HUES6 (cell line): ENCODE measurements around the gene C2.
"Not testable (repeated sequence)": the region's sequence is repeated elsewhere in the genome, so short reads cannot be mapped to it uniquely, and the experiment has no call there.

Source experiments
- H3K27ac ChIP-seq: 2 replicates; pipeline ENCODE4 v1.7.0; 2013; ENCODE audit warnings: low read depth, mild to moderate bottlenecking, low read length, inconsistent platforms
- H3K27me3 ChIP-seq: 2 replicates; pipeline ENCODE4 v1.6.1; 2013; ENCODE audit warnings: low read length; ENCODE audit not compliant: control insufficient read depth, insufficient read depth
- H3K36me3 ChIP-seq: 2 replicates; pipeline ENCODE4 v1.6.1; 2013; ENCODE audit warnings: low read length; ENCODE audit not compliant: control insufficient read depth, insufficient read depth
- H3K4me1 ChIP-seq: 2 replicates; pipeline ENCODE4 v1.6.1; 2013; ENCODE audit warnings: low read length; ENCODE audit not compliant: control insufficient read depth, insufficient read depth
- H3K4me3 ChIP-seq: 2 replicates; pipeline ENCODE4 v1.5.1; 2013; ENCODE audit warnings: low read depth, low read length
- H3K9ac ChIP-seq: one replicate; pipeline ENCODE4 v1.6.1; 2013; ENCODE audit warnings: mild to moderate bottlenecking, low read length
- H3K9me3 ChIP-seq: 2 replicates; pipeline ENCODE4 v1.6.1; 2013; ENCODE audit warnings: low read depth, low read length; ENCODE audit not compliant: control insufficient read depth, insufficient read depth

Gene C2

DNA sequence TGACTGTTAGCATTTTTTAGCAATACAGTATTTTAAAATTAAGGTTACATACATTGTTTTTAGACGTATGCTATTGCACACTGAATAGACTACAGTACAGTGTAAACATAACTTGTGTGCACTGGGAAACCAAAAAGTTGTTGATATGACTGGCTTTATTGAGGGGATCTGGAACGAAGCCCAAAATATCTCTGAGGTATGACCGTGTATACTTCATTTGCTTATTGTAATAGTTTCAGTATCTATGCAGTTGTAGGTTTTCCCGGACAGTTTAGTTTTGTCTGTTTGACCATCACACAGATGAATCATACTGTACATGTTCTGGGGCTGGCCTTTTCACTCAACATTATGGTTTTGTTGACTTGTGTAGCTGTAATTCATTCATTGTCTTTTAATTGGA lies 18.7 kb upstream of the C2 start:
- Histone ChIP-seq H3K9ac (no peak overlapping the region), H3K4me3 (no peak overlapping the region), H3K27ac (no peak overlapping the region), H3K36me3 (no peaks in the 10 kb centered on the region), H3K27me3 (no peaks in the 10 kb centered on the region), H3K4me1 (peaks cover 9% of the 10 kb centered on the region), H3K9me3 (no peaks in the 10 kb centered on the region)

DNA sequence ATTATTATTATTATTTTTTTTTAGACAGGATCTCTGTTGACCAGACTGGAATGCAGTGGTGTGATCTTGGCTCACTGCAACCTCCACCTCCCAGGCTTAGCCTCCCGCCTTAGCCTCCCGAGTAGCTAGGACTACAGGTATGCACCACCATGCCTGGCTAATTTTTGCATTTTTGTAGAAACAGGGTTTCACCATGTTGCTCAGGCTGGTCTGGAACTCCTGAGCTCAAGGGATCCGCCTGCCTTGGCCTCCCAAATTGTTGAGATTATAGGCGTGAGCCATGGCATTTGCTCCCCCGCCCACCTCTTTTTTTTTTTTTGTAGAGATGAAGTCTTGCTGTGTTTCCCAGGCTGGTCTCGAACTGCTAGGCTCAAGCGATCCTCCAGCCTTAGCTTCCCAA lies 18.2 kb upstream of the C2 start:
- H3K36me3 ChIP-seq, H3K27ac ChIP-seq, H3K4me3 ChIP-seq, H3K9ac ChIP-seq, H3K9me3 ChIP-seq, H3K4me1 ChIP-seq, H3K27me3 ChIP-seq: not testable (repeated sequence)

DNA sequence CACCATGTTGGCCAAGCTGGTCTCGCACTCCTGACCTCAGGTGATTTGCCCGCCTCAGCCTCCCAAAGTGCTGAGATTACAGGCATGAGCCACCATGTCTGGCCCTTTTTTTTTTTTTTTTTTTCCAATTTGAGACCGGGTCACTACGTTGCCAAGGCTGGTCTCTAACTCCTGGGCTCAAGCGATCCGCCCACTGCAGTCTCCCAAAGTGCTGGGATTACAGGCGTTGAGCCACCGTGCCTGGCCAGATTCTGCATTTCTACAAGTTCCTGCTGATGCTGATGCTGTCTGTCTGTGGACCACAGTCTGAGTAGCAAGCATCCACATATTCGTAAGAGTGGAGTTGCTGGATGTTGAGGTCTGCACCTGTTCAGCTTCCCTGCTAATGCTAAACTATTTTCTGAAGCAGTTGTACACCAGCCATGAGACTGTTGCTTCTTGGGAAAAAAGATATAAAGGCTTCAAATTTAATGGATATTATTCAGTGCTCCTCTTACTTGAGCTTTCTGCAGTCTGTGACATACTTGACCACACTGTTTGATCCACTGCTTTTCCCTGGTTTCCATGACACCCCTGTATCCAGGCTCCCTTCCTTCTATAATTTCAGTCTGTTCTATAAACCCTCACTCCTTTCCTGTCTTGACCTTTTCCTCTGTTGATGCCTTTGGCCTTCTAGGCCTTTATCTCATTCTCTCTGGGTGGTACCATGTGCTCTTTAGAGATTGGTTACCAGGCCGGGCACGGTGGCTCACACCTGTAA lies 15.5 kb upstream of the C2 start:
- H3K27ac ChIP-seq = no peak overlapping the region
- no peaks in the 10 kb centered on the region for H3K36me3 ChIP-seq
- no peaks in the 10 kb centered on the region for H3K27me3 ChIP-seq
- no peaks in the 10 kb centered on the region for H3K9me3 ChIP-seq
- no peak overlapping the region for H3K4me3 ChIP-seq
- no peak overlapping the region for H3K9ac ChIP-seq
- no peaks in the 10 kb centered on the region for H3K4me1 ChIP-seq

DNA sequence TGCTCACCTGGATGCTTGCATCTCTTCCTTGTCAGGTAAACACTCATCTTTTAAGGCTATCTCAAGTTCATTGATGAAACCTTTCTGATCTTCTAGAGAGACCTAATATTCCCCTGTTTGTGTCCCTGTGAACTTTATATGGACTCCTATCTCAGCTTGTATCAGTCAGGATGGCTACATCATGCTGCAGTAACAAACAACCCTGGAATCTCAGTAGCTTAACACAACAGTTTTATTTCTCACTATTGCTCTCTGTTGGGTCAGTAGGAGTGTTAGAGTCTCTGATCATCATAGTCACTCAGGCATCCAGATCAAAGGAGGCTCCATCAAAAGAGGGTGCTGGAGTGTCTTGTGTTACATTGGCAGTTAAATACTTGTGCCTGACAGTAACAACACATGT lies 12.2 kb upstream of the C2 start:
- Histone ChIP-seq H3K4me1 (no peaks in the 10 kb centered on the region), H3K9me3 (no peaks in the 10 kb centered on the region), H3K27me3 (no peaks in the 10 kb centered on the region), H3K9ac (no peak overlapping the region), H3K36me3 (no peaks in the 10 kb centered on the region), H3K27ac (no peak overlapping the region), H3K4me3 (no peak overlapping the region)

DNA sequence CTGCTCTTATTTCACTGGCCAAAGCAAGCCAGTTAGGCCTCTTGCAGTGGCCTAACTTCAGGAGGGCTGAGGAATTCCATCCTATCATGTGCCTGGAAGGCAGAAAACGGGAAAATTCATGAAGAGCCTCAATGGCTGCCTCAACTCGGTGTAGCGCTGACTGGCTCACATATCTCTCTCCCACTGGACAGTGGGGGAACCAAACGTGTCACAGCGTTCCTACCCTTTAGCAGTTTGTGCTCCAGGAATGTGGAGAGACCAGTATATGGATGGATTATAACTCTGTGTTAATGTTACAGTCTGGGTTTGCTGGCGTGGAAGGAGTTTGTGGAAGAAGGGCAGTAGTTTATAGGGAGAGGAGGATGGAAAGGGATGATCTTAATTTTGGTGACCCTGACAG lies 11.8 kb upstream of the C2 start:
- H3K36me3 ChIP-seq = no peaks in the 10 kb centered on the region
- H3K4me1 ChIP-seq = no peaks in the 10 kb centered on the region
- H3K9me3 ChIP-seq = no peaks in the 10 kb centered on the region
- H3K27me3 ChIP-seq = no peaks in the 10 kb centered on the region
- H3K4me3 ChIP-seq = no peak overlapping the region
- H3K27ac ChIP-seq = no peak overlapping the region
- H3K9ac ChIP-seq = no peak overlapping the region

DNA sequence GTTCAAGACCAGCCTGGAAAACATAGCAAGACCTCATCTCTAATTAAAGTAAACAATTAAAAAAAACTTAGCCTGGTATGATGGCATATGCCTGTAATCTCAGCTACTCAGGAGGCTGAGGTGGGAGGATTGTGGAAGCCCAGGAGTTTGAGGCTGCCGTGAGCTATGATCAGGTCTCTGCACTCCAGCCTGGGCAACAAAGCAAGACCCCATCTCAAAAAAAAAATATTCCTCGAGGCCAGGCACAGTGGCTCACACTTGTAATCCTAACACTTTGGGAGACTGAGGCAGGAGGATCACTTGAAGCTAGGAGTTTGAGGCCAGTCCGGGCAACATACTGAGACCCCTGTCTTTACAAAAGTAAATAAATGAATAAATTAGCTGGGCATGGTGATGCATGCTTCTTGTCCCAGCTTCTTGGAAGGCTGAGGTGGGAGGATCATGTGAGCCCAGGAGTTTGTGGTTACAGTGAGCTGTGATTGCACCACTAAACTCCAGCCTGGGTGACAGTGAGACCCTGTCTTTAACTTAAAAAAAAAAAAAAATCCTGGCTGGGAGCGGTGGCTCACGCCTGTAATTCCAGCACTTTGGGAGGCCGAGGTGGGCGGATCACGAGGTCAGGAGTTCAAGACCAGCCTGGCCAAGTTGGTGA lies 9.3 kb upstream of the C2 start:
- H3K27ac ChIP-seq = no peak overlapping the region
- no peaks in the 10 kb centered on the region for H3K9me3 ChIP-seq
- no peaks in the 10 kb centered on the region for H3K27me3 ChIP-seq
- H3K36me3 ChIP-seq = no peaks in the 10 kb centered on the region
- H3K4me3 ChIP-seq = no peak overlapping the region
- no peak overlapping the region for H3K9ac ChIP-seq
- no peaks in the 10 kb centered on the region for H3K4me1 ChIP-seq

DNA sequence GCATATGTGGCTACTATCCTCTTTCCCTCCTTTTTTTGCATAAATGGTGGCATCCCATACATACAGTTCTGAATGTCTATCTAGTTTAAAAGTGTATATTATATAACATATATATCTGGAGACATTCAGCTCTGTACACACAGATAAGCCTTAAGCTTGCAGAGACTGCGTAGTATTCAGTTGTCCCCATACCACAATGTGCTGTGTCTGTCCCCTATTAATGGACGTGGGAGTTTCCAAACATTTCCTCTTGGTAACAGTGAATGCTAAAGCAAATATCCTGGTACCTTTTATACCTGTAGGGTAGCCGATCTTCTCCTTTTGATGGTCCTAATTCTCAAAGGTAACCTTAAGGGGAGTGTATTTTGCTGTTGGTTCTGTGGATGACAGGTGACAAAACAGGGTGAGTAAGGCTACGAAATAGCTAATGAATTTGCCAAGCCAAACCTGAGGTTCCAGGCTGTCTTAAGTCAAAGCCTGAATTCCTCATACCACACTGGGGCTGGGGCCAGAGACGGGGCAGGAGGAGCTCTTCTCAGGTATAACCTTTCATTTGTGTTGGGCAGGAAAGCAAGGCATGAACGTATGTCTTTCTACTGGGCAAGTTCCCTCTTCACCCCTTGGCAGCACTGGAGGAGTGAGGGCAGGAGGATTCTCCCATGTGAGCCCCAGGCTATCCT lies 7.8 kb upstream of the C2 start:
- Histone ChIP-seq H3K27ac (no peak overlapping the region), H3K36me3 (no peaks in the 10 kb centered on the region), H3K9me3 (no peaks in the 10 kb centered on the region), H3K4me1 (no peaks in the 10 kb centered on the region), H3K27me3 (no peaks in the 10 kb centered on the region), H3K4me3 (no peak overlapping the region), H3K9ac (no peak overlapping the region)

DNA sequence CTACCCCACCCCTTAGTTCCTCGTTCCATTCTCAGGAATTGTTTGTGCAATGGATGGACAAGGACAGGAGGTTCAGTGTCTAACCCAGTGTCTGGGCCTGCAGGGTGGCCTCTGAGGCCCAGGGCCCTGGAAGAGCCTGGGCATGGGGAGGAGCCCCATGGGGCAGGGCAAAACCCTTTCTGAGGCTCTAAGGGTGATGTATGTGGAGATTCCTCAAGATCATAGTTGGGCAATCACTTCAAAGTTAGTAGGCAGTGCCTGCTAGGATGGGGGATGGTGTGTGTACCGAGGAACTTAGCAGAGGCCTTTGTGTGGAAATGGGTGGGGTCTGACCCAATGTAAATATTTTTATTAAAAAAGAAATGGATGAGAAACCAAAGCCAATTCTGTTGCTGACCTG lies 6.7 kb upstream of the C2 start:
- no peaks in the 10 kb centered on the region for H3K36me3 ChIP-seq
- H3K9ac ChIP-seq = no peak overlapping the region
- H3K4me1 ChIP-seq = no peaks in the 10 kb centered on the region
- no peaks in the 10 kb centered on the region for H3K27me3 ChIP-seq
- H3K4me3 ChIP-seq = no peak overlapping the region
- no peak overlapping the region for H3K27ac ChIP-seq
- H3K9me3 ChIP-seq = 0 out of 2 replicates have a peak, but pooled peaks cover under 1% of the 10 kb centered on the region

DNA sequence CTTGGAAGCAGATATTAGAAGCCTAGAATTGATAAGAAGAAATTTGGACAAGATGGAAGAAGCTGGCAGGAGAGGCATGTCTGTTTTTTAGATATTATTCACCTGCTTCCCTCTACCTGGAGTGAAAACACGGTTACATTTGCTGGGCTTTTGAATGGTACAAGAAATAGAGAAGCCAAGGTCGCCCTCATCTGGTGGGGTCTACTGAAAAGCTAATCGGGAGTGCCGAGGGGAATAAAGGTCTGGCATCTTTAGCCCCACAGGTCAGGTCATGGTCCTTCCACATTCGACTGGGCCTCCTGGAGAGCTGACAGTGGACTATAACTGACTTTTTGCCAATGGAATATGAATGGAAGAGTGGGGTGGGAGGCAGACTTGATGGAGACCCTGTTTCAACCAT lies 4.6 kb upstream of the C2 start:
- Histone ChIP-seq H3K27me3 (no peaks in the 10 kb centered on the region), H3K9me3 (0 out of 2 replicates have a peak, but pooled peaks cover 3% of the 10 kb centered on the region), H3K4me3 (no peak overlapping the region)

DNA sequence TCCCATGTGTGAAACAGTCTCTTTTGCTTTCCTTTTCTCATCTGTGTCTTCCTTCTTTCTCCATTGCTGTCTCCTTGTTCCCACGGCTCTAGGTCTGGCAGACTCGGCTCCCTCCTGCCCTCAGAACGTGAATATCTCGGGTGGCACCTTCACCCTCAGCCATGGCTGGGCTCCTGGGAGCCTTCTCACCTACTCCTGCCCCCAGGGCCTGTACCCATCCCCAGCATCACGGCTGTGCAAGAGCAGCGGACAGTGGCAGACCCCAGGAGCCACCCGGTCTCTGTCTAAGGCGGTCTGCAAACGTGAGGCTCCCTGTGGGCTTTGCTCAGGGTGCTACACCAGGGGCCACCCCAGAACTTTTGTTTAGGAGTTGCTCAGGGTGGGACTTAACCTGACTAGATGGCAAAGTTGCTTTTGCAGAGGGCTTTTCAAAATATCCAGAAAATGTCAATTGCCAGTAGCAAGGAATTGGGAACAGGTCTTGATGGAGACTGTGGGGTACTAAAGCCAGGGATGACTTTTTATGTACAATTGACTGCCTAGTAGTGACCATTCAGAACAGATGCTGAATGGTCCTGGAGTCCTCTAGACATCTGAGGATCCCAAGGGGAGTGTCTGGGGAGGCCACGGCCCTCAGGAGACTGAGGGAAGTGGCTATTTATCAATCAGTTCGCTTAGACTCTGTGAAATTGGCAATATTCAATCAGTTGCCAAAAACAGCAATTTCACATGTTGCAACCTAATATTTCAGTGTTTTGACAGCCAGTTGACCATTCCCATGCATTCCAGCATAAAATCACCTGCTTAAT lies 550 bp downstream of the C2 start:
- H3K9me3 ChIP-seq = peaks cover 5% of the 10 kb centered on the region
- H3K27me3 ChIP-seq = no peaks in the 10 kb centered on the region; the same call in 1 of the 2 replicates
- H3K4me1 ChIP-seq = no peaks in the 10 kb centered on the region
- H3K36me3 ChIP-seq = no peaks in the 10 kb centered on the region
- no peak overlapping the region for H3K9ac ChIP-seq
- no peak overlapping the region for H3K4me3 ChIP-seq
- H3K27ac ChIP-seq = no peak overlapping the region

More for the DNA sequence above, 4.6 kb upstream of the C2 start:
- Histone ChIP-seq H3K9ac (no peak overlapping the region), H3K4me1 (no peaks in the 10 kb centered on the region), H3K27ac (no peak overlapping the region), H3K36me3 (no peaks in the 10 kb centered on the region)

DNA sequence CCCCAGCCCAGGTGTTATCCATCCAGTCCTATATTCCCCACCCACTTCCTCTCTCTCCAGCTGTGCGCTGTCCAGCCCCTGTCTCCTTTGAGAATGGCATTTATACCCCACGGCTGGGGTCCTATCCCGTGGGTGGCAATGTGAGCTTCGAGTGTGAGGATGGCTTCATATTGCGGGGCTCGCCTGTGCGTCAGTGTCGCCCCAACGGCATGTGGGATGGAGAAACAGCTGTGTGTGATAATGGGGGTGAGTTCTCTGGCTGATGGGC lies 1.1 kb downstream of the C2 start:
- peaks cover 8% of the 10 kb centered on the region for H3K9me3 ChIP-seq
- H3K4me3 ChIP-seq = no peak overlapping the region
- no peaks in the 10 kb centered on the region; the same call in 1 of the 2 replicates for H3K27me3 ChIP-seq
- H3K9ac ChIP-seq = no peak overlapping the region
- no peaks in the 10 kb centered on the region for H3K4me1 ChIP-seq
- no peaks in the 10 kb centered on the region for H3K36me3 ChIP-seq
- H3K27ac ChIP-seq = no peak overlapping the region
